ENCODE measurements around the gene CCDC196. TPM values are rescaled to one million over a fixed set of nuclear protein-coding genes. Genes with fewer than 3 reads are reported as not detected.

Gene CCDC196
- total RNA-seq, 1 donor from 2014 or later, result not detected

DNA sequence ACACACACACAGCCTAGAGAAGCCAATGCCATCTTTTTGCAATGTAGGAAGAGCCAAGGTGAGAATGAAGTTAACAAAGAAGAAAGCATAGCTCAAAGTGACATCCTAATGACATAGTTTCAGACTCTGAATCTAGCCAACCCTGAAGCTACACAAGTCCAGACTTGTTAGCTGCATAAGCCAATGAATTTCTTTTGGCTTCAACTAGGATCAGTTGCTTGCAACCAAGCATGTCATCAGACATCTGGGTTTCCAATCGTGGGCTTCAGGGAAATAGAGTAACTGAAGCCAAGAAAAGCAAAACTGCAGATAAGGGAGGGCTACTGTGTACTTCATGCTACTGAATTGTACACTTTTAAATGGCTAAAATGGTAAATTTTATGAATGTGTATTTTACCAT lies 17.4 kb downstream of the CCDC196 start:
- TF ChIP-seq CTCF (IDR thresholded peaks at IDR 0.05), result no peak
- H3K4me3 ChIP-seq, result no peak overlapping the region
- DNase-seq, result no peak
- no peaks in the 10 kb centered on the region for H3K36me3 ChIP-seq
- peaks cover 8% of the 10 kb centered on the region for H3K4me1 ChIP-seq
- intact Hi-C loops (cut with DNase I), result no loop called here
- ATAC-seq, result no peak
- no peaks in the 10 kb centered on the region for H3K9me3 ChIP-seq
- H3K27ac ChIP-seq, result no peak overlapping the region
- no peaks in the 10 kb centered on the region for H3K27me3 ChIP-seq (ENCODE audit: low read depth)

GRCh38 chr14:66507181-66507721 lies 21.1 kb downstream of the CCDC196 start:
- H3K4me1 ChIP-seq, result peaks cover 24% of the 10 kb centered on the region
- H3K27me3 ChIP-seq (ENCODE audit: low read depth), result no peaks in the 10 kb centered on the region
- TF ChIP-seq CTCF (IDR thresholded peaks at IDR 0.05), result no peak
- no peaks in the 10 kb centered on the region for H3K36me3 ChIP-seq
- peak overlapping the region; percentile 90 for H3K4me3 ChIP-seq
- DNase-seq, result no peak
- ATAC-seq, result peak; percentile 32 to 52
- H3K27ac ChIP-seq, result peak overlapping the region; percentile 86
- intact Hi-C loops (cut with DNase I), result no loop called here
- H3K9me3 ChIP-seq, result no peaks in the 10 kb centered on the region

- peak within 1 kb of the TSS; percentile 86 for H3K27ac ChIP-seq
Measured at GRCh38 chr14:66507722-66508546, 21.8 kb downstream of the CCDC196 start, which contains the start of gene GPHN. TSS of gene GPHN (plus strand) at chr14:66508147.

DNA sequence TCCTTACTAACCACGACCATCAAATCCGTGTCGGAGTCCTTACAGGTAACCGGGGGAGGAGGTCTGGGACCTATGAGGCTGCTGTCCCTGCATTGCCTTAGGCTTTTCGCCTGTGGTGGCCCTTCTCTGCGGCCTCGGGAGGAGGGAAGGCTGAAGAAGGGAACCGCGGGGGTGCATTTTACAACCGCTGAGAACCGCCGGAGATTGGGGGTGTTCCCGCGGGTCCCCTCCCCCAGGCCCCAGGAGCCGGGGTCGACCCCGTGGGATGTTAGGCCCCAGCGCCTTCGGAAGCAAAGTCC lies 22.3 kb downstream of the CCDC196 start:
- peak overlapping the region; percentile 90 for H3K4me3 ChIP-seq
- intact Hi-C loops (cut with DNase I), result no loop called here
- peak overlapping the region; percentile 86 for H3K27ac ChIP-seq
- H3K4me1 ChIP-seq, result peaks cover 29% of the 10 kb centered on the region
- TF ChIP-seq CTCF (IDR thresholded peaks at IDR 0.05), result no peak
- H3K36me3 ChIP-seq, result no peaks in the 10 kb centered on the region
- no peak for ATAC-seq
- H3K27me3 ChIP-seq (ENCODE audit: low read depth), result no peaks in the 10 kb centered on the region
- DNase-seq, result no peak
- H3K9me3 ChIP-seq, result no peaks in the 10 kb centered on the region

More at GRCh38 chr14:66507722-66508546, 21.8 kb downstream of the CCDC196 start, which contains the start of gene GPHN:
- Histone ChIP-seq H3K36me3 (no peaks in the 10 kb centered on the region), H3K9me3 (no peaks in the 10 kb centered on the region), H3K4me3 (peak within 1 kb of the TSS; percentile 90), H3K4me1 (peaks cover 24% of the 10 kb centered on the region), H3K27me3 (ENCODE audit: low read depth) (no peaks in the 10 kb centered on the region)
- DNase-seq (peak; percentile 98), ATAC-seq (peak; percentile 97 to 98)
- peak; percentile 32 for TF ChIP-seq CTCF (IDR thresholded peaks at IDR 0.05)
- intact Hi-C loops (cut with DNase I), result no loop called here

DNA sequence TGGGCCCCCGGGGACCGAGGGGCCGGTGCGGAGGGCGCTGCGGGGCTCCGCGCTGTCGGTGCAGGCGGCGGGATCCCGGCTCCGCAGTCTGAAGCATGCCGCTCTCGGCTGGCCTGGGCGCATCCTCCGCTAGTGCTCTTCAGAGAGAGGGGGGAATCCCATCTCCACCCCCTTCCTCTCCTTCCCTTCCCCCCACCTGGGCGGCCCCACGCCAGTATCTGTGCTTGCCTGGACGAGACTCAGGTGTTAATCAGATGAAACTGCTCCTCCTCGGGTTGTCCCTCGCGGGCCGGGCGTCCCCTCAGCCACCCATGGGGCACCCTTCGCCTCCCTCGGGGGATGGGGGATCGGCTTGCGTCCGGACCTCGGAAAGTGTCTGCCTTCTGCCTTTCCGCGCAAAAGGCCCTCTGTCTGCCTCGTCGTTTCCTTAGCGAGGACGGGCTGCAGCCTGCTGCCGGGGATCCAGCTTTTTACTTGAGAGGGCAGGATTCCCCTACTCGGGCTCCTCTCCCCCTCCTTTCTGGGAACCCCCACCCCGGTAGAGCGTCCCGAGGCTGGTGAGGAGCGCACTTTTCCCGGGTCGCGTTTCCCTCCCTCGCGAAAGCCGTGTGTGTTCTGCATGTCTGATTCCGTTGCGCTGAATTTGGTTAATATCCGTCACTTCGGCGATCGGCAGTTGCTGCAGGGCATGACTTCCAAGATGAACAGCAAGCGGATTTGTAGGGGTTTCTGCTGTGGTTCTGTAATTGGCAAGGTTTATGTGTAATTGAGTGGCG lies 22.9 kb downstream of the CCDC196 start:
- Histone ChIP-seq H3K4me1 (peaks cover 33% of the 10 kb centered on the region), H3K27me3 (ENCODE audit: low read depth) (no peaks in the 10 kb centered on the region), H3K27ac (peak overlapping the region; percentile 86), H3K4me3 (peak overlapping the region; percentile 90), H3K36me3 (no peaks in the 10 kb centered on the region), H3K9me3 (no peaks in the 10 kb centered on the region)
- DNase-seq (peak; percentile 49), ATAC-seq (peak; percentile 32 to 33)
- TF ChIP-seq CTCF (IDR thresholded peaks at IDR 0.05), result no peak
- intact Hi-C loops (cut with DNase I), result no loop called here
